ENCODE results near the gene SELENOK.

The SELENOK gene

GRCh38 chr3:53841296-53841695, 50.4 kb downstream of the SELENOK start:
- no peak for DNase-seq

GRCh38 chr3:53837331-53837730, 54.3 kb downstream of the SELENOK start:
- no peak for DNase-seq

GRCh38 chr3:53836084-53836872, 55.4 kb downstream of the SELENOK start:
- no peak for DNase-seq

GRCh38 chr3:53835257-53835656, 56.4 kb downstream of the SELENOK start:
- DNase-seq = no peak

- DNase-seq = no peak
Observed at GRCh38 chr3:53834429-53835095, 57.1 kb downstream of the SELENOK start.

All from NCI-H524 treated with DMSO at 0.1 percent for 48 hours (cell line).